NT2/D1 (cell line): ENCODE results near the gene SCAF4.
"Not testable (repeated sequence)": the region's sequence is repeated elsewhere in the genome, so short reads cannot be mapped to it uniquely, and the experiment has no call there.

Experiments
- DNase-seq: peaks from one replicate; pipeline ENCODE4 v3.0.0-alpha.2; 2011; ENCODE audit warnings: low read depth, low spot score
- H3K27me3 ChIP-seq: 2 replicates; pipeline ENCODE4 v1.6.0; 2011; ENCODE audit warnings: mild to moderate bottlenecking; ENCODE audit not compliant: insufficient read length, insufficient read depth
- H3K36me3 ChIP-seq: 2 replicates; pipeline ENCODE4 v1.6.1; 2011; ENCODE audit warnings: mild to moderate bottlenecking, low read length, mixed read lengths; ENCODE audit not compliant: insufficient read depth, insufficient read length
- H3K4me1 ChIP-seq: 2 replicates; pipeline ENCODE4 v1.5.1; 2011; ENCODE audit not compliant: insufficient read depth, insufficient read length
- H3K4me3 ChIP-seq: 2 replicates; pipeline ENCODE4 v1.5.1; 2011; ENCODE audit warnings: low read depth; ENCODE audit not compliant: insufficient read length
- H3K9ac ChIP-seq: 2 replicates; pipeline ENCODE4 v1.6.0; 2011; ENCODE audit warnings: low read depth; ENCODE audit not compliant: insufficient read length
- H3K9me3 ChIP-seq: 2 replicates; pipeline ENCODE4 v1.5.1; 2011; ENCODE audit warnings: mild to moderate bottlenecking, low read length; ENCODE audit not compliant: insufficient read depth
- SUZ12 ChIP-seq: IDR thresholded peaks from 2 replicates; pipeline ENCODE4 v1.6.1; 2011; ENCODE audit not compliant: insufficient read length, insufficient read depth; ENCODE audit errors: extremely low read depth
- YY1 ChIP-seq: IDR thresholded peaks from 2 replicates; pipeline ENCODE4 v1.6.1; 2011; ENCODE audit not compliant: insufficient read length, insufficient read depth
- ZNF274 ChIP-seq: IDR thresholded peaks from 2 replicates; pipeline ENCODE4 v1.6.1; 2011; ENCODE audit warnings: mild to moderate bottlenecking, low read depth, low read length

The SCAF4 gene

GRCh38 chr21:31752967-31753366 lies 21.0 kb upstream of the SCAF4 start:
- no peak for DNase-seq
- H3K4me1 ChIP-seq, result peaks cover 5% of the 10 kb centered on the region
- H3K36me3 ChIP-seq, result no peaks in the 10 kb centered on the region
- no peaks in the 10 kb centered on the region for H3K9me3 ChIP-seq
- H3K27me3 ChIP-seq, result no peaks in the 10 kb centered on the region
- TF ChIP-seq SUZ12, result no peak
- no peak overlapping the region for H3K4me3 ChIP-seq
- no peak overlapping the region for H3K9ac ChIP-seq

- Histone ChIP-seq H3K36me3 (no peaks in the 10 kb centered on the region), H3K4me1 (peaks cover 5% of the 10 kb centered on the region), H3K9me3 (no peaks in the 10 kb centered on the region), H3K27me3 (no peaks in the 10 kb centered on the region), H3K4me3 (no peak overlapping the region), H3K9ac (no peak overlapping the region)
- TF ChIP-seq YY1 (no peak), ZNF274 (no peak), SUZ12 (no peak)
- no peak for DNase-seq
Observed at GRCh38 chr21:31752352-31752751, 20.4 kb upstream of the SCAF4 start.

- H3K36me3 ChIP-seq, result no peaks in the 10 kb centered on the region
Observed at GRCh38 chr21:31750843-31751242, 18.9 kb upstream of the SCAF4 start.

GRCh38 chr21:31744182-31744800 lies 12.4 kb upstream of the SCAF4 start:
- no peak for DNase-seq
- Histone ChIP-seq H3K9me3 (peaks cover 15% of the 10 kb centered on the region), H3K9ac (no peak overlapping the region), H3K36me3 (no peaks in the 10 kb centered on the region), H3K4me1 (peaks cover 1% of the 10 kb centered on the region), H3K27me3 (no peaks in the 10 kb centered on the region), H3K4me3 (no peak overlapping the region)
- no peak for TF ChIP-seq SUZ12
- no peak for TF ChIP-seq YY1
- no peak for TF ChIP-seq ZNF274

More at GRCh38 chr21:31750843-31751242, 18.9 kb upstream of the SCAF4 start:
- TF ChIP-seq SUZ12, result no peak
- TF ChIP-seq ZNF274, result no peak
- no peak for TF ChIP-seq YY1
- no peak overlapping the region for H3K9ac ChIP-seq
- no peak overlapping the region for H3K4me3 ChIP-seq
- no peak for DNase-seq
- no peaks in the 10 kb centered on the region for H3K27me3 ChIP-seq
- peaks cover 8% of the 10 kb centered on the region for H3K9me3 ChIP-seq
- peaks cover 5% of the 10 kb centered on the region for H3K4me1 ChIP-seq

- H3K36me3 ChIP-seq, result no peaks in the 10 kb centered on the region
- no peaks in the 10 kb centered on the region for H3K27me3 ChIP-seq
- H3K9me3 ChIP-seq, result peaks cover 15% of the 10 kb centered on the region
- H3K4me3 ChIP-seq, result no peak overlapping the region
- H3K9ac ChIP-seq, result no peak overlapping the region
- TF ChIP-seq ZNF274, result no peak
- no peaks in the 10 kb centered on the region for H3K4me1 ChIP-seq
- no peak for DNase-seq
Observed at GRCh38 chr21:31743712-31744111, 11.8 kb upstream of the SCAF4 start.

- Histone ChIP-seq H3K9ac (no peak overlapping the region), H3K4me1 (no peaks in the 10 kb centered on the region), H3K4me3 (no peak overlapping the region), H3K36me3 (no peaks in the 10 kb centered on the region), H3K27me3 (no peaks in the 10 kb centered on the region), H3K9me3 (peaks cover 10% of the 10 kb centered on the region)
- TF ChIP-seq SUZ12 (no peak), YY1 (no peak), ZNF274 (no peak)
- DNase-seq, result no peak
Observed at GRCh38 chr21:31741116-31741515, 9.2 kb upstream of the SCAF4 start.

- not testable (repeated sequence) for H3K36me3 ChIP-seq, DNase-seq, H3K9ac ChIP-seq, H3K9me3 ChIP-seq, H3K4me1 ChIP-seq, H3K4me3 ChIP-seq, H3K27me3 ChIP-seq
Observed at GRCh38 chr21:31737586-31738397, 5.9 kb upstream of the SCAF4 start.
